Endothelial cell (in vitro differentiated cells): Measurements from ENCODE around the gene ADA. TPM values are rescaled to one million over a fixed set of nuclear protein-coding genes. Genes with fewer than 3 reads are reported as not detected.

Experiments
- DNase-seq: peaks from one replicate; pipeline ENCODE4 v3.0.0; 2021; ENCODE audit warnings: low spot score
- H3K27ac Mint-ChIP-seq: one replicate; pipeline ENCODE4 v1.8.0; 2021; ENCODE audit warnings: mixed read lengths, inconsistent platforms; ENCODE audit not compliant: unreplicated experiment
- H3K27me3 Mint-ChIP-seq: one replicate; pipeline ENCODE4 v1.8.0; 2021; ENCODE audit warnings: mild to moderate bottlenecking, moderate library complexity, mixed read lengths, inconsistent platforms; ENCODE audit not compliant: unreplicated experiment
- H3K36me3 Mint-ChIP-seq: one replicate; pipeline ENCODE4 v1.8.0; 2021; ENCODE audit warnings: mild to moderate bottlenecking, low read depth, mixed read lengths, inconsistent platforms; ENCODE audit not compliant: unreplicated experiment
- H3K4me1 Mint-ChIP-seq: one replicate; pipeline ENCODE4 v1.8.0; 2021; ENCODE audit warnings: mild to moderate bottlenecking, mixed read lengths, inconsistent platforms; ENCODE audit not compliant: unreplicated experiment
- H3K4me3 Mint-ChIP-seq: one replicate; pipeline ENCODE4 v1.8.0; 2021; ENCODE audit warnings: mild to moderate bottlenecking, mixed read lengths, inconsistent platforms; ENCODE audit not compliant: unreplicated experiment
- H3K9me3 Mint-ChIP-seq: one replicate; pipeline ENCODE4 v1.8.0; 2021; ENCODE audit warnings: mixed read lengths, inconsistent platforms; ENCODE audit not compliant: unreplicated experiment
- total RNA-seq: library from RNA; stranded (reverse); fragmentation: NEBNext Ultra II Directional; extraction: Animal tissue kit (Norgen Biotek cat#: 25700); gene quantifications from one replicate; pipeline ENCODE4 v1.2.1, GENCODE V29; 2021; ENCODE audit not compliant: unreplicated experiment
- TF ChIP-seq, protein P1 (sequence below): fragments of 200-600 bp; sonication (generic); IDR thresholded peaks from one replicate; pipeline ENCODE4 v1.5.0; 2021; ENCODE audit warnings: antibody characterized with exemption; ENCODE audit not compliant: unreplicated experiment

Gene ADA
- total RNA-seq, 1 donor from 2014 or later = 137 TPM

DNA sequence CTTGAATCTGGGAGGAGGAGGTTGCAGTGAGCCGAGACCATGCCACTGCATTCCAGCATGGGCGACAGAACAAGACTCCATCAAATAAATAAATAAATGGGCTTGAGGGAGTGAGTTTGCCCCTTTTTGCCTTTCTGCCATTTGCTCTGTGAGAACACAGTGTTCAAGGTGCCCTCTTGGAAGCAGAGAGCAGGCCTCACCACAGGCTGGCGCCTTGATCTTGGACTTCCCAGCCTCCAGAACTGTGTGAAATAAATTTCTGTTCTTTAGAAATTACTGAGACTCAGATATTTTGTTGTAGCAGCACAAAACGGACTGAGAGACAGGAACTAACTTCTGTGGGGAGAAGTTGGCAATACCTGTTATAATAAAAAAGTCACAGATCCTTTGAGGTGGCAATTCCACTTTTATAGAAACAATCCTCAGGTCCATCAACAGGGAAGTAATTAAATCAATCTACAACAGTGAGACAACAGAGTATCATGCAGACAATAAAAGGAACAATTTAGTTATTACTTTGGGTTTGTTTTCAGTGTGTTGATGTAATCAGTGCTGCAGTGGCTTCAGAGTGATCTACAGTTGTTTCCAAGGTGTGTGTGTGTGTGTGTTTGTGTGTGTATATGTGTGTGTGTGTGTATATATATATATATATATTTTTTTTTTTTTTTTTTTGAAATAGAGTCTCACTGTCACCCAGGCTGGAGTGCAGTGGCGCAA lies 44.6 kb downstream of the ADA start:
- DNase-seq = no peak
- Mint-ChIP-seq H3K4me1 (peaks cover 20% of the 10 kb centered on the region), H3K27me3 (peaks cover 7% of the 10 kb centered on the region), H3K27ac (no peak overlapping the region), H3K9me3 (no peaks in the 10 kb centered on the region), H3K4me3 (no peak overlapping the region), H3K36me3 (peaks cover 10% of the 10 kb centered on the region)
- TF ChIP-seq, protein P1, sequence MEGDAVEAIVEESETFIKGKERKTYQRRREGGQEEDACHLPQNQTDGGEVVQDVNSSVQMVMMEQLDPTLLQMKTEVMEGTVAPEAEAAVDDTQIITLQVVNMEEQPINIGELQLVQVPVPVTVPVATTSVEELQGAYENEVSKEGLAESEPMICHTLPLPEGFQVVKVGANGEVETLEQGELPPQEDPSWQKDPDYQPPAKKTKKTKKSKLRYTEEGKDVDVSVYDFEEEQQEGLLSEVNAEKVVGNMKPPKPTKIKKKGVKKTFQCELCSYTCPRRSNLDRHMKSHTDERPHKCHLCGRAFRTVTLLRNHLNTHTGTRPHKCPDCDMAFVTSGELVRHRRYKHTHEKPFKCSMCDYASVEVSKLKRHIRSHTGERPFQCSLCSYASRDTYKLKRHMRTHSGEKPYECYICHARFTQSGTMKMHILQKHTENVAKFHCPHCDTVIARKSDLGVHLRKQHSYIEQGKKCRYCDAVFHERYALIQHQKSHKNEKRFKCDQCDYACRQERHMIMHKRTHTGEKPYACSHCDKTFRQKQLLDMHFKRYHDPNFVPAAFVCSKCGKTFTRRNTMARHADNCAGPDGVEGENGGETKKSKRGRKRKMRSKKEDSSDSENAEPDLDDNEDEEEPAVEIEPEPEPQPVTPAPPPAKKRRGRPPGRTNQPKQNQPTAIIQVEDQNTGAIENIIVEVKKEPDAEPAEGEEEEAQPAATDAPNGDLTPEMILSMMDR = no peak

DNA sequence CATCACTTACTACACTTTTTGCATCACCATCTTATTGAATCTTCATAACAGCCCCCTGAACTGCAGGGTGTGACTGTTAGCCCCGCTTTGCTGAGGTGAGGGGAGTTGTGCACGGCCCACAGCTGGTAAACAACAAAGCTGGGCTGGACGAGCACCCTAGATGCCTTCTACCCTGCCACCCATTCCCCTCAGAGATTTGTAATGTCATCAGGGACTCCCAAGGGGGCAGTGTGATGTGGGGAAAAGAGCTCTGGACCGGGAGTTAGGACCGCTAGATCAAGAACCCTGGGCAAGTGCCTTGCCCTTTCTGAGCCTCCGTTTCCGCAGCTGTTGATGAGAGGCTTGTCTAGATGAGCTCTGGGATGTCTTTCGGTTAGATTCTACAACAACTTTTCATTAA lies 48.2 kb downstream of the ADA start:
- Mint-ChIP-seq H3K36me3 (peaks cover 19% of the 10 kb centered on the region), H3K27me3 (peaks cover 2% of the 10 kb centered on the region), H3K9me3 (no peaks in the 10 kb centered on the region), H3K4me1 (peaks cover 25% of the 10 kb centered on the region), H3K27ac (no peak overlapping the region), H3K4me3 (no peak overlapping the region)
- TF ChIP-seq, protein P1 = no peak
- no peak for DNase-seq

DNA sequence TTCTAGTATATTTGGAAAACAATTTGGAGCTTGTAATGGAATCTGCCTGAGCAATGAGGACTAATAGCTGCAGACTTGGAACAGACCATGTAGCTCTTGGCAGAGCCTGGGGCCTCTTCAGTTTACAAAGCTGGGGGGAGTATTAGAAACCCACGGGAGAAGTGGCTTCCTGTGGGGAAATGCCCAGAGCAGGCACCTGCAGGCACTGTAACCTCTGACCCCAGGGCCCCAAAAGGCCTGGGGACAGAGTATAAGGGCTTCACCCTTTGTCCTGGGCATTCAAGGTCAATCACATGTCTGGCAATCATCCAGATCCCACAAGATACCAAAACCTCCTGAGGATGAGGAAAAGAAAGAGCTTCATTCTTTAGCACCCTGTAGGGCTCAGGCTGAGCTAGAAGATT lies 49.7 kb downstream of the ADA start:
- TF ChIP-seq, protein P1 = no peak
- Mint-ChIP-seq H3K27me3 (peaks cover 4% of the 10 kb centered on the region), H3K36me3 (peaks cover 22% of the 10 kb centered on the region), H3K4me3 (no peak overlapping the region), H3K9me3 (no peaks in the 10 kb centered on the region), H3K27ac (no peak overlapping the region), H3K4me1 (peaks cover 40% of the 10 kb centered on the region)
- no peak for DNase-seq

DNA sequence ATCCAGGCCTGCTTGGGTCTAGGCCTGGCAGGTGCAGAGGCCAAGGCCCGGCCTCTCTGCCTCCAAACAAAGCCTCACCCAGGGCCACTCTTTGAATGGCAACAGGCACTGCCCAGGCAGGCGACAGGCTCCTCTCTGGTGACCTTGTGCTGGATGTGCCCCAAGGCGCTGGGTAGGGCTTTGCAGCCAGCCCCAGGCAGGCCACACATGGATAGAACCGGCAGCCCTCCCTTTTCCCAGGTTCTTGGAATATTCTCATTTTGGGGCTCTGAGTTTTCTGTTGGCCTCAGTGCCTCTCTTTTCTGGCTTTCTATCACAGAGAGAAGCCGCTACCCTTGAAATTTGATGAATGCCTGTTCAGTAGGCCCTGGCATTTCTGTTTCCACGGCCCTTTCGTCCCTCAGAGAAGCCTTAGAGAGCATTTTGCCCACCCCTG lies 50.2 kb downstream of the ADA start:
- TF ChIP-seq, protein P1 = no peak
- H3K27me3 Mint-ChIP-seq = peaks cover 4% of the 10 kb centered on the region
- H3K9me3 Mint-ChIP-seq = no peaks in the 10 kb centered on the region
- H3K4me1 Mint-ChIP-seq = peaks cover 45% of the 10 kb centered on the region
- no peak overlapping the region for H3K27ac Mint-ChIP-seq
- H3K36me3 Mint-ChIP-seq = peaks cover 21% of the 10 kb centered on the region
- no peak overlapping the region for H3K4me3 Mint-ChIP-seq
- DNase-seq = no peak

DNA sequence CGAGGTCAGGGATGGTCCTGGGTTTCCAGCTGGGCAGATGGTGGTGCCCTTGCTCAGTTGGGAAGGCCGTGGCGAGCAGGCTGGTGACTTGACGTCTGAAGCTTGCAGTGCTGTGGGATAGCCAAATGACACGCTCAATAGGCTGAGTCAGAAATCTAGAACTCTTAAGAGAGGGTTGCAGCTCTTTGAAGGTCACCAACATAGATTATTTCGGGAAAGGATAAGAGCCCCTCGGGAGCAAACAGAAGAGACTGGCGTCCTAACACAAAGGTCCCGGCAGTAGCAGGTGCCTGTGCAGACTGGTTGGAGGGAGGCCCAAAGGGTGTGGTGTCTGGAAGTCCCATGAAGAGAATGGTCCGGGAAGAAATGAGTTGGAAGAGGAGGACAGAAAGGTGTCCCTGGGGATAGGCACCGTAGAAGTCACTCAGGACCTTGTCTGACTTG lies 50.7 kb downstream of the ADA start:
- no peak for DNase-seq
- H3K4me3 Mint-ChIP-seq = no peak overlapping the region
- no peak overlapping the region for H3K27ac Mint-ChIP-seq
- no peaks in the 10 kb centered on the region for H3K9me3 Mint-ChIP-seq
- H3K4me1 Mint-ChIP-seq = peaks cover 49% of the 10 kb centered on the region
- H3K36me3 Mint-ChIP-seq = peaks cover 17% of the 10 kb centered on the region
- TF ChIP-seq, protein P1 = no peak
- H3K27me3 Mint-ChIP-seq = peaks cover 2% of the 10 kb centered on the region
